Forelimb muscle (tissue), 1 donor: Measurements from ENCODE around the gene C6orf62. TPM values are rescaled to one million over a fixed set of nuclear protein-coding genes. Genes with fewer than 3 reads are reported as not detected.
"Not testable (repeated sequence)": the region's sequence is repeated elsewhere in the genome, so short reads cannot be mapped to it uniquely, and the experiment has no call there.

Experiments used
- DNase-seq: peaks from one replicate; pipeline ENCODE4 v3.0.0-alpha.2; 2013; ENCODE audit warnings: low read depth
- polyA plus RNA-seq: library from polyadenylated mRNA; unstranded; fragments of 120-200 nt; gene quantifications from one replicate; pipeline ENCODE4 v1.2.1, GENCODE V29; 2013; ENCODE audit not compliant: insufficient read length

Gene C6orf62
- polyA plus RNA-seq, 1 donor, result 76.3 TPM

DNA sequence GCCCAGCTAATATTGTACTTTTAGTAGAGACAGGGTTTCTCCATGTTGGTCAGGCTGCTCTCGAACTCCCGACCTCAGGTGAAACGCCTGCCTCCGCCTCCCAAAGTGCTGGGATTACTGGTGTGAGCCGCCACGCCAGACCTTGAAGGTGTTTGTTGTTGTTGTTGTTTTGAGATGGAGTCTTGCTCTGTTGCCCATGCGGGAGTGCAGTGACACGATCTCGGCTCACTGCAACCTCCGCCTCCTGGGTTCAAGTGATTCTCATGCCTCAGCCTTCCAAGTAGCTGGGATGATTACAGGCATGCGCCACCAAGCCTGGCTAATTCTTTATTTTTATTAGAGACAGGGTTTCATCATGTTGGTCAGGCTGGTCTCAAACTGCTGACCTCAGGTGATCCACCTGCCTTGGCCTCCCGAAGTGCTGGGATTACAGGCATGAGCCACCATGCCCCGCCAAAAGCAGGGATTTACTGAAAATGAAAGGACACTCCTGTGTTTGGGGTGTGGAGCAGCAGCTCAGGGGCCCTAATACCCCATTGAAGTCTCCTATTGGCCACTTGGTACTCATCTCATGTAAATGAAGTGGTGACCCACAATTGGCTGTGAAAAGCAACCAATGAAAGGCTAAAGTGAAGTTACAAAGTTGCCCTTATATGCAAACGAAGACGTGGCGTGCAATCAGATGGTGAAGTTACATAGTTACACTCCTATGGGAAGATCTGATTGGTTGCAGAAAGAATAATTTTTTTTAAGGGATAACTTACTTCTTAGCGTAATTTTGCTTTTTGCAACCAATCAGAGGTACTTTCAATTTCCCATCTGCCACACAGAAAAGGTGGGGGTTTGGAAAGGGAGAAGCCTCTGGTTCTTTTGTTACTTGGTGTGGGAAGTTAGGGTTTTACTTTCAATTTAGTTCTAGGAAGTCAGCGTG, 50.6 kb downstream of the C6orf62 start:
- not testable (repeated sequence) for DNase-seq

DNA sequence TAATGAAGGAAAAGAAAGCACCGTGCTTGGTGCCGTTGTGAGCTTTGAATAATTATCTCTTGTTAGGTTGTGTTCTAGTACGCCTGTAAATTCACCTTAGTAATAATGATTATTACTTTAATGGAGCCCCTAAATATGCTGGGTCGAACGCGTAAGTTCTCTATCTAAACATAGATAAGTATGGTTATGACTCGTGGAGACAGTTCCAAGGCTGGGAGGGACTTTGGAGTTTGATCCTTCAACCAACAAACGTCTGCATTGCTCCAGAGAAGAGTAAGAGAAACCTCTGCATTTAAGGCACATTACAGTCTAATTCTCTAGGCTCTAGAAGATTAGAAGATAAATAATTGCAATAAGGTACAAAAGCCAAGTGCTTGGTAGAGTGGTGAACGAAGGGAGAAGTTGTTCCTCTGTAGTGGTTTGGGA, 51.6 kb downstream of the C6orf62 start:
- DNase-seq, result no peak

DNA sequence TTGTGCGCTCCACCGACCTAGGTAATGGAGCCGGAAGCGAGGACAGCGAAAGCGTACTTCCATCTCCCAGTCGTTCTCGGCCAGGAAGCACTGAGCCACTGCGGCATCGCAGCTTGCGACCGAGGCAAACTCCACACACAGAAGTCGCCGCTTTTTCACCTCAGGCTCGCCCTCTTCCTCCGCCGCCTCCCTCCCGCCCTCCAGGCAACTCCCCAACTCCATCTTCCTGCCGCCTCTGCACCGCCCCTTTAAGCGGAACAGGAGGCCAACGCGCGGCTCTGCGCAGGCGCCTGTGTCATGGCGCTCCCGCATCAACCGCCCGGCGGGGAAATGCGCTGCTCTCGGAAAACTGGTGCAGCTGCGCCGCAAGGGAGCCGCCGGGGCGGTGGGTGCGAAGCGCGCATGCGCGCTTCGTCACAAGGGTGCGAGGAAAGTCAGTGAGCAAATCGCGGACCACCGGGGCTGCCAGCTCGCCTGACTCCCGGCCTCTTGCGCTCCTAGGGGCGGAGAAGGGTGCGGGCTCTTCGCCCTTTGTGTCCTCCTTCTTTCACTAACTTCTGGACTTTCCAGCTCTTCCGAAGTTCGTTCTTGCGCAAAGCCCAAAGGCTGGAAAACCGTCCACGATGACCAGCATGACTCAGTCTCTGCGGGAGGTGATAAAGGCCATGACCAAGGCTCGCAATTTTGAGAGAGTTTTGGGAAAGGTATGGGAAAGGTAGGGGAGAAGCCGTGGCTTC, 52.1 kb downstream of the C6orf62 start, which contains the start of the genes ACOT13 and TDP2:
Gene ACOT13, plus strand, starts transcription at position 437 of the 737 bp plus-strand sequence. Its CDS starts 187 bp downstream, at position 624.
Gene TDP2, minus strand, starts transcription at position 259 of the 737 bp plus-strand sequence. Its CDS starts 37 bp downstream, at position 222.
- peak; percentile 98 for DNase-seq

GRCh38 chr6:24666097-24666640, 52.8 kb downstream of the C6orf62 start:
- no peak for DNase-seq

DNA sequence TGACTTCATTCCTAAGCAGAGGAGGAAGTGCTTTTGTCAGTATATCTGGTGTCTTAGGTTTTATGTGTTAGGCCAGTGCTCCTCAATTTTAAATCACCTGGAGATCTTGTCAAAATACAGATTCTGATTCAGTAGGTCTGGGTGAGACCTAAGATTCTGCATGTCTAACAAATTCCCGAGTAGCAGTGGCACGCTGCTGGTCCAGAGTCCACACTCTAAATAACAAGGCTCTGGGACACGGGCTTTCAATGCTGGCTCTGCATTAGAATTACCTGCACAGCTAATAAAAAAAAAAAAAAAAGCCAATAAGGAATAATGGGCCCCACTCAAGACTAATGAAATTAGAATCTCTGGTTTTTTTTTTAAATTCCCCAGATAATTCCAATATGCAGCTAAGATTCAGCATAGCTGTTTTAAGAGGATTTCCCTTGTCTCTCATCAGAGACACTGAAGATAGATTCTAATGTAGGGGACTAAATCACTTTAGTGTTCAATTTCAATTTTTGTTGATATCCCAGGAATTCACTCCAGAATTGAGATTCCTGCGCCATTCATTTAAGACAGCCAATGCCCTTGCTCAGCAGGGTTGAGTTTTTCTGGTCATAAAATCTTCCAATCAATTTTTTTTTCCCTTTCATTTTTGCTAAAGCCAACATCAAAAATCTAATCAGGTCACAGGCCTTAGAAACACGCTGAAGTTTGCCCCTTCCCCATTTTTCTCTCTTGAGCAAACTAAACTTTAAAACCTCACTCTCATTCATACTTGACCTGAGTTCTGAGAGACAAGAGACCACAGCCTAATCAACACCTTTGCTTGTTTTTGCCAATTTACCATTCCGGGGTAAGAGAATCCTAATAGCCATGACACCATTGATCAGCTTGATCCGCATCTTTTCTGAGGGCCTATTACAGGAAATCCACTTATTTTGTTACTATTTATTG, 54.6 kb downstream of the C6orf62 start:
- no peak for DNase-seq

DNA sequence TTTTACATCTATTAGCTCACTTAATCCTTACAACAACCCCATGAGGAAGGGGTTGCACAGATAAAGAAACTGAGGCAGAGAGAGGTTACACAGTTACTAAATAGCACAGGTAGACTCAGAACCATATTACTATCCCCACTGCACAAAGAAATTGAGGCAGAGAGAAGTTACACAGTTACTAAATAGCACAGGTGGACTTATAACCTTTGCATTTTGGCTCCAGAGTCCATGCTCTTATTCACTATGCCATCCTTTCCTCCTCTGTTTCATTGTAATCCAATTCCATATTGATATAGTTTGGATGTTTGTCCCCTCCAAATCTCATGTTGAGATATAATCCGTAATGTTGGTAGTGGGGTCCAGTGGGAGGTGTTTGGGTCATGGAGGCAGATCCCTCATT, 55.8 kb downstream of the C6orf62 start:
- no peak for DNase-seq

GRCh38 chr6:24662236-24662635, 56.7 kb downstream of the C6orf62 start:
- no peak for DNase-seq

GRCh38 chr6:24661759-24662158, 57.2 kb downstream of the C6orf62 start:
- DNase-seq, result not testable (repeated sequence)

DNA sequence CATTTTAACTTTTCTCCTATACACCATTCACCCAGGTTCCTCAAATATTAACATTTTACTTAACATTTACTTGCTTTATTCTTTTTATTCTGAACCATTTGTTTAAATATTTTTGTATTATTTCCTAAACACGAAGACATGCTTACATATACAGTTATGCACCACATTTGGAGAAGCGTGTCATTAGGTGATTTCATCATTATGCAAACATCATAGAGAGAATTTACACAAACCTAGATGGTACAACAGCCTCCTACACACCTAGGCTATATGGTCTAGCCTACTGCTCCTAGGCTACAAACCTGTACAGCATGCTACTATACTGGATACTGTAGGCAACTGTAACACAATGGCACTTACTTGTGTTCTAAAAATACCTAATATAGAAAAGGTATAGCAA, 58.8 kb downstream of the C6orf62 start:
- no peak for DNase-seq

GRCh38 chr6:24659561-24659960, 59.4 kb downstream of the C6orf62 start:
- no peak for DNase-seq

- DNase-seq, result no peak
Measured at GRCh38 chr6:24658573-24659560, 60.1 kb downstream of the C6orf62 start.

- no peak for DNase-seq
Measured at GRCh38 chr6:24655215-24655614, 63.7 kb downstream of the C6orf62 start.

Other genes starting within 250 kb of the C6orf62 start
- 2.5 TPM for gene GPLD1, start 229.6 kb downstream of the C6orf62 start, polyA plus RNA-seq
- gene ALDH5A1, start 224.2 kb downstream of the C6orf62 start, polyA plus RNA-seq, result 8.3 TPM
- 0.05 TPM for gene KIAA0319, start 73.0 kb downstream of the C6orf62 start, polyA plus RNA-seq
- 23.7 TPM for gene TDP2, start 52.3 kb downstream of the C6orf62 start, polyA plus RNA-seq
- 16.6 TPM for gene ACOT13, start 52.1 kb downstream of the C6orf62 start, polyA plus RNA-seq
- 15.7 TPM for gene GMNN, start 55.8 kb upstream of the C6orf62 start, polyA plus RNA-seq
- gene ARMH2, start 79.8 kb upstream of the C6orf62 start, polyA plus RNA-seq, result not detected
- 29.3 TPM for gene RIPOR2, start 216.8 kb upstream of the C6orf62 start, polyA plus RNA-seq